Psoas muscle (tissue), 8 donors: ENCODE results near the gene PITPNB. TPM values are rescaled to one million over a fixed set of nuclear protein-coding genes. Genes with fewer than 3 reads are reported as not detected.
A peak's percentile ranks its signal among the peaks of the same experiment; 100 is the strongest.

Experiments used
- ATAC-seq, 4 donors: fragments of 200-7000 bp; cut with Tn5 transposase; one replicate each; pipeline ENCODE4 v1.9.1; 2020; ENCODE audit warnings: moderate library complexity in 3 of 4, mild to moderate bottlenecking in 2 of 4
- DNase-seq, 2 donors: peaks; one replicate each; pipeline ENCODE4 v3.0.0-alpha.2; 2020
- H3K27ac ChIP-seq: fragments of 200-600 bp; one replicate; pipeline ENCODE4 v1.8.0; 2022
- H3K27me3 ChIP-seq, 3 donors: fragments of 200-600 bp in 1 of 3; one replicate each; pipeline versions ENCODE4 v1.6.1 to v1.8.0; 2013 to 2022; ENCODE audit warnings: low read length in 2 of 3, mild to moderate bottlenecking in 2 of 3, moderate library complexity in 1 of 3; ENCODE audit not compliant: insufficient read depth in 3 of 3
- H3K36me3 ChIP-seq, 2 donors: fragments of 200-600 bp in 1 of 2; one replicate each; pipeline versions ENCODE4 v1.6.1 to v1.8.0; 2013 to 2022; ENCODE audit warnings: low read depth in 1 of 2, mild to moderate bottlenecking in 1 of 2, moderate library complexity in 1 of 2; ENCODE audit not compliant: insufficient read depth in 1 of 2
- H3K4me1 ChIP-seq: fragments of 200-600 bp; one replicate; pipeline ENCODE4 v1.8.0; 2022
- H3K4me3 ChIP-seq: fragments of 200-600 bp; one replicate; pipeline ENCODE4 v1.8.0; 2022; ENCODE audit warnings: mild to moderate bottlenecking
- H3K9me3 ChIP-seq: fragments of 200-600 bp; one replicate; pipeline ENCODE4 v1.8.0; 2022
- WGBS, 3 donors: extraction: QIAGEN DNeasy Blood & Tissue Kit; methylation state at CpG; one replicate each; pipeline versions ENCODE4 v1.1.6 to v1.1.7; 2013; 5-methylcytosine and 5-hydroxymethylcytosine counted together
- intact Hi-C, 2 donors: fragments of 100-400 bp; cut with DNase I; formaldehyde crosslinking; loops; one replicate each; pipeline versions ENCODE4 v1.11.0 to v1.14.2; 2022
- polyA plus RNA-seq, 3 donors: library from polyadenylated mRNA; stranded (reverse); fragments of 200-250 nt; gene quantifications; one replicate each; pipeline ENCODE4 v1.2.3, GENCODE V29; 2013
- total RNA-seq, 4 donors: library from RNA; stranded (reverse); fragmentation: NEBNext Ultra II Directional in 2 of 4; extraction: Animal tissue kit (Norgen Biotek cat#: 25700) in 2 of 4; gene quantifications; one replicate each; pipeline versions ENCODE4 v1.2.1 to v1.2.4, GENCODE V29; 2021 to 2023
- TF ChIP-seq, protein P1 (sequence below): fragments of 200-600 bp; IDR thresholded peaks from one replicate; pipeline ENCODE4 v1.8.0; 2022; ENCODE audit warnings: antibody characterized with exemption
- donor health status: healthy with polysubstance abuse.
- donor health status: DM: no; HTN: no; CAD: no; lungs with moderate emphysema.
- donor health status: Bipolar disorder and iron deficiency.
- donor health status: healthy.
- donor health status: DM: yes; HTN: yes; CAD: no.
- donor health status: DM: no; HTN: no; CAD: no.
- donor health status: DM: no; HTN: no; CAD: no.
- donor health status: DM: yes; HTN: yes; CAD: no.

The PITPNB gene
- total and polyA plus RNA-seq, 7 donors, result 14.8 to 54.5 (median 29.9) TPM

DNA sequence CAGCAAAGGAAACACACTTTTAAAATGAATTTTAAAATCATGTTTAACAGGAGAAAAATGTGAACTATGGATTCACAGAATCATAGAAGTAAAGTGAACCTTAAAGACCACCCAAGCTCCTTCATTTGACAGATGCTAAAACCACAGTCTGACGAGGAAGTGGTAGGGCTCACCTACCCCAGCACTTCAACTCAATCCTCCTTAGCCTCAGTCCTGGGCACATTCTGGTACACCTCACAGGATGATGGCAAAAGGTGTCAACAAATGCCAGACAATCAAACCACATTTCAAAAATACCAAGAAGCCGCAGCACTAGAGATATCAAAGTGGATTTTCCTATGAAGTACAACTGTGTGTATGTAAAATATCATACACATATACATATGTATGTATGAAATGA lies 43.1 kb downstream of the PITPNB start:
- H3K27ac ChIP-seq, result no peak overlapping the region
- no peak for ATAC-seq
- intact Hi-C loops, result no loop called here
- no peaks in the 10 kb centered on the region for H3K27me3 ChIP-seq
- peaks cover 10 to 23% of the 10 kb centered on the region in 2 donors for H3K36me3 ChIP-seq
- TF ChIP-seq, protein P1, sequence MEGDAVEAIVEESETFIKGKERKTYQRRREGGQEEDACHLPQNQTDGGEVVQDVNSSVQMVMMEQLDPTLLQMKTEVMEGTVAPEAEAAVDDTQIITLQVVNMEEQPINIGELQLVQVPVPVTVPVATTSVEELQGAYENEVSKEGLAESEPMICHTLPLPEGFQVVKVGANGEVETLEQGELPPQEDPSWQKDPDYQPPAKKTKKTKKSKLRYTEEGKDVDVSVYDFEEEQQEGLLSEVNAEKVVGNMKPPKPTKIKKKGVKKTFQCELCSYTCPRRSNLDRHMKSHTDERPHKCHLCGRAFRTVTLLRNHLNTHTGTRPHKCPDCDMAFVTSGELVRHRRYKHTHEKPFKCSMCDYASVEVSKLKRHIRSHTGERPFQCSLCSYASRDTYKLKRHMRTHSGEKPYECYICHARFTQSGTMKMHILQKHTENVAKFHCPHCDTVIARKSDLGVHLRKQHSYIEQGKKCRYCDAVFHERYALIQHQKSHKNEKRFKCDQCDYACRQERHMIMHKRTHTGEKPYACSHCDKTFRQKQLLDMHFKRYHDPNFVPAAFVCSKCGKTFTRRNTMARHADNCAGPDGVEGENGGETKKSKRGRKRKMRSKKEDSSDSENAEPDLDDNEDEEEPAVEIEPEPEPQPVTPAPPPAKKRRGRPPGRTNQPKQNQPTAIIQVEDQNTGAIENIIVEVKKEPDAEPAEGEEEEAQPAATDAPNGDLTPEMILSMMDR, result no peak
- H3K4me1 ChIP-seq, result peaks cover 39% of the 10 kb centered on the region
- no peaks in the 10 kb centered on the region for H3K9me3 ChIP-seq
- 95 to 98% (median 97%) methylated on average over 2 of the region's 2 CpGs for WGBS, 3 donors
- no peak overlapping the region for H3K4me3 ChIP-seq
- no peak for DNase-seq

DNA sequence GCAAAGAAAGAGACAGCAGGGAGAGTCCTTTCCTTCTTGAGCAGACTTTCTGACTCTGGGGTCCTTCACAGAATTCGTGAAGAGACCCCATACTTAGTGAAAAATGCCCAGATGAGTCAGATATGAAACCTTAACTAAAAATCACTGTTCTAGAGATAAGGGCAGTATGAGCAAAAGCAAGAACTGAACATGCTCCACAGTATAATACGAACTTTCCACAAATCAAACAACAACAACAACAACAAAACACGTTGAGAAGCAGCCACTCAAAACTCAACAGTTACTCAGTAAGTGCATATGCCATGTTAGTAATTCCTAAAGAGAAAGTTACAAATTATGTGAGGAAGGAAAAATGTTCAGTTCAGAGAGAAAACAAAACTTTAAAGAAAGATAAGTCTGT lies 44.3 kb downstream of the PITPNB start:
- H3K27ac ChIP-seq, result no peak overlapping the region
- intact Hi-C loops, result no loop called here
- H3K4me3 ChIP-seq, result no peak overlapping the region
- TF ChIP-seq, protein P1, result no peak
- peaks cover 29% of the 10 kb centered on the region for H3K4me1 ChIP-seq
- peaks cover 15 to 33% of the 10 kb centered on the region in 2 donors for H3K36me3 ChIP-seq
- no peaks in the 10 kb centered on the region for H3K9me3 ChIP-seq
- ATAC-seq (no peak), DNase-seq (no peak)
- WGBS, 3 donors, result 74 to 83% (median 79%) methylated on average over 3 of the region's 3 CpGs
- no peaks in the 10 kb centered on the region for H3K27me3 ChIP-seq

DNA sequence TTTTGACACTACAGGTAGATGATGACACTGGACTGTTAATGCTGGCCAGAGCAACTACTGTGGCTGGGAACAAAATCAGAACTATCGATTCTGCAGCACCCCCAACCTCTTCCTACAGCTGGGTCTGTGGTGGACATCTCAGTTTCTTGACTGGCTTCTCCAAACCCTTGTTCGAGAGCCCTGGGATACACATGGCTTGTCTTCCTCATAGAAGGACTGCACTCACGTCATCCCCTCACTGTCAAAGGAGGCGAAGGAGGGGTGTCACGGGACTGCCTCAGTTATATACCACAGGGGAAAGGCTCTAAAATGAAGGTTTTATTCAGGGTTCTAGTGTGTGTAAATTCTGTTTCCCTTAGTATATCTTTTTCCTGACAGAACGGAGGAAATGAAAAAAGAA lies 44.9 kb downstream of the PITPNB start:
- ATAC-seq (peak in 1 of 4 donors; percentile 25), DNase-seq (no peak)
- intact Hi-C loops, result no loop called here
- peaks cover 15 to 33% of the 10 kb centered on the region in 2 donors for H3K36me3 ChIP-seq
- H3K4me3 ChIP-seq, result no peak overlapping the region
- peaks cover 29% of the 10 kb centered on the region for H3K4me1 ChIP-seq
- TF ChIP-seq, protein P1, result no peak
- no peaks in the 10 kb centered on the region for H3K9me3 ChIP-seq
- WGBS, 3 donors, result 87 to 90% (median 90%) methylated on average over 6 of the region's 6 CpGs
- no peak overlapping the region for H3K27ac ChIP-seq
- no peaks in the 10 kb centered on the region for H3K27me3 ChIP-seq

DNA sequence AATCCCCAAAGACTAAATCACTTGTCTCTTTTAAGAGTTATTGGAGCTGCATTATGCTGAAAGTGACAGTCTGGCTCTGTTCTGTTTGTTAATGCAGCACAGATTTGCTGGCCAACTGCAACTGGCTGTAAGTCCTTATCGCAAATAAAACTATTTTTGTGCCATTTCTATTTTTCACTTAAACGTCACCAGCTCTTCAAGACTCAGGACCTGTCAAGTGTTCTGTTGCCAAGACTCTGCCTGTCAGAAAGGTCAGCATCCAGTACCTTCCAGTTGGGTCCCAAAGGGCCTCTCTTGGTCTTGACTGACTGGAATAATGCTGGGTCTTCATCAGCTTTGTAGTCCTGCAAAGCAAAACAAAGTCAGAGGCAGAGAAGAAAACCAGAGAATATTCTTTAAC lies 45.6 kb downstream of the PITPNB start:
- H3K27me3 ChIP-seq, result no peaks in the 10 kb centered on the region
- no peak overlapping the region for H3K4me3 ChIP-seq
- WGBS, 3 donors, result 24 to 46% (median 29%) methylated on average over 2 of the region's 2 CpGs
- TF ChIP-seq, protein P1, result no peak
- H3K4me1 ChIP-seq, result peaks cover 29% of the 10 kb centered on the region
- DNase-seq (no peak), ATAC-seq (peak in 1 of 4 donors; percentile 26)
- no peak overlapping the region for H3K27ac ChIP-seq
- intact Hi-C loops, result no loop called here
- no peaks in the 10 kb centered on the region for H3K9me3 ChIP-seq
- H3K36me3 ChIP-seq, result peaks cover 15 to 33% of the 10 kb centered on the region in 2 donors

DNA sequence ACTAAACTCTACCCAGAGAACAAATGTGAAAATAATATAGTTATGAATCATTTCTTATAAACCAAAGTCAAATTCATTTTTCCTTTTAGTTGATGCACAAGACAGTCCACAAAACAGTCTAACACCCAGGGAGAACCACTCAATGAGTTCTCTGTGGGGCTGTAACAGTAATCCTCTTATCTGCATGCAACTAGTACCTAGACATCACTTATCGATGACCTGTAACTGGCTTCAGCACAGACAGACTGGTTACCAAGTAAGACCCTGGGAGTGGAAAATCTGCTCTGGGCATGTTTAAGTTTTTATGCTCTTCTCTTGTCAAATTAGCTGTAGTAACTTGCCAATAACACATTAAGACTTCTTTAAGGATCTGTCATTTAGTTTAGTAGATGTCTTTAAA lies 46.6 kb downstream of the PITPNB start:
- H3K4me3 ChIP-seq, result no peak overlapping the region
- H3K4me1 ChIP-seq, result peaks cover 31% of the 10 kb centered on the region
- H3K27me3 ChIP-seq, result no peaks in the 10 kb centered on the region
- TF ChIP-seq, protein P1, result no peak
- no peaks in the 10 kb centered on the region for H3K9me3 ChIP-seq
- intact Hi-C loops, result no loop called here
- ATAC-seq (no peak), DNase-seq (no peak)
- 99 to 100% (median 100%) methylated on average over 1 of the region's 1 CpG for WGBS, 3 donors
- H3K36me3 ChIP-seq, result peaks cover 15 to 33% of the 10 kb centered on the region in 2 donors
- H3K27ac ChIP-seq, result no peak overlapping the region
